Neural cell (in vitro differentiated cells): ENCODE results near the gene SF1. TPM values are rescaled to one million over a fixed set of nuclear protein-coding genes. Genes with fewer than 3 reads are reported as not detected.

ENCODE experiments used
- H2AFZ ChIP-seq: fragments of 200-600, 300-800 bp; sonication (generic), shearing (Covaris generic); 2 replicates; pipeline ENCODE4 v1.6.0; 2014; ENCODE audit warnings: low read depth, mild to moderate bottlenecking, antibody characterized with exemption, low read length, moderate library complexity
- H3F3A ChIP-seq: fragments of 200-600 bp; shearing (Covaris generic); 2 replicates; pipeline ENCODE4 v1.6.1; 2016; ENCODE audit warnings: mild to moderate bottlenecking, moderate library complexity, mixed read lengths, antibody characterized with exemption, low read length; ENCODE audit not compliant: insufficient read depth, poor library complexity, severe bottlenecking
- H3K27ac ChIP-seq: fragments of 200-600, 300-800 bp; sonication (generic), shearing (Covaris generic); 2 replicates; pipeline ENCODE4 v1.5.1; 2014; ENCODE audit warnings: mild to moderate bottlenecking, low read length, moderate library complexity
- H3K27me3 ChIP-seq: fragments of 300-800, 200-600 bp; sonication (generic), shearing (Covaris generic); 2 replicates; pipeline ENCODE4 v1.6.0; 2014; ENCODE audit warnings: mild to moderate bottlenecking, low read depth, low read length, moderate library complexity; ENCODE audit not compliant: insufficient read depth
- H3K36me3 ChIP-seq: fragments of 300-800, 200-600 bp; sonication (generic), shearing (Covaris generic); 2 replicates; pipeline ENCODE4 v1.5.1; 2014; ENCODE audit warnings: mild to moderate bottlenecking, antibody characterized with exemption, low read length, moderate library complexity; ENCODE audit not compliant: insufficient read depth
- H3K4me2 ChIP-seq: fragments of 300-800, 200-600 bp; sonication (generic), shearing (Covaris generic); 2 replicates; pipeline ENCODE4 v1.6.0; 2014; ENCODE audit warnings: mild to moderate bottlenecking, low read length
- H3K4me3 ChIP-seq: fragments of 300-800, 200-600 bp; sonication (generic), shearing (Covaris generic); 2 replicates; pipeline ENCODE4 v1.5.1; 2014; ENCODE audit warnings: mild to moderate bottlenecking, low read length, moderate library complexity
- H3K79me2 ChIP-seq: fragments of 200-600 bp; shearing (Covaris generic); replicated peaks from 2 replicates; pipeline ENCODE4 v1.6.0; 2014; ENCODE audit warnings: mild to moderate bottlenecking, low read length, moderate library complexity; ENCODE audit not compliant: insufficient read depth
- H3K9ac ChIP-seq: fragments of 300-800, 200-600 bp; sonication (generic), shearing (Covaris generic); 2 replicates; pipeline ENCODE4 v1.6.1; 2016; ENCODE audit warnings: mild to moderate bottlenecking, low read length, mixed read lengths
- H3K9me2 ChIP-seq: fragments of 200-600 bp; shearing (Covaris generic); 2 replicates; pipeline ENCODE4 v1.6.1; 2016; ENCODE audit warnings: mild to moderate bottlenecking, low read length, mixed read lengths; ENCODE audit not compliant: insufficient read depth
- H3K9me3 ChIP-seq: fragments of 200-600, 300-800 bp; sonication (generic), shearing (Covaris generic); 2 replicates; pipeline ENCODE4 v1.6.1; 2016; ENCODE audit warnings: mild to moderate bottlenecking, mixed run types, low read length, moderate library complexity, mixed read lengths
- H4K20me1 ChIP-seq: fragments of 200-600 bp; shearing (Covaris generic); 2 replicates; pipeline ENCODE4 v1.6.1; 2016; ENCODE audit warnings: mild to moderate bottlenecking, mixed run types; ENCODE audit not compliant: insufficient read depth
- EP300 ChIP-seq: fragments of 450-650 bp; conservative IDR thresholded peaks from 2 replicates; pipeline ENCODE4 v1.6.1; 2014; ENCODE audit warnings: antibody characterized with exemption, mild to moderate bottlenecking, moderate library complexity; ENCODE audit not compliant: poor library complexity, severe bottlenecking
- EZH2 ChIP-seq: fragments of 200-600, 300-800 bp; shearing (Covaris generic), sonication (generic); IDR thresholded peaks from 2 replicates; pipeline ENCODE4 v1.6.1; 2014; ENCODE audit warnings: antibody characterized with exemption, low read length, borderline replicate concordance, mild to moderate bottlenecking; ENCODE audit not compliant: insufficient read depth, poor library complexity, severe bottlenecking
- MXI1 ChIP-seq: fragments of 450-650 bp; conservative IDR thresholded peaks from 2 replicates; pipeline ENCODE4 v1.6.1; 2014; ENCODE audit warnings: antibody characterized with exemption, mild to moderate bottlenecking; ENCODE audit not compliant: poor library complexity, severe bottlenecking
- POLR2AphosphoS5 ChIP-seq: IDR thresholded peaks from 2 replicates; pipeline ENCODE4 v1.6.1; 2012
- RAD21 ChIP-seq: fragments of 450-650 bp; conservative IDR thresholded peaks from 2 replicates; pipeline ENCODE4 v1.6.1; 2014; ENCODE audit warnings: antibody characterized with exemption, mild to moderate bottlenecking, moderate library complexity
- SMC3 ChIP-seq: fragments of 450-650 bp; conservative IDR thresholded peaks from 2 replicates; pipeline ENCODE4 v1.6.1; 2014; ENCODE audit warnings: antibody characterized with exemption, mild to moderate bottlenecking, moderate library complexity; ENCODE audit not compliant: poor library complexity
- TAF1 ChIP-seq: IDR thresholded peaks from 2 replicates; pipeline ENCODE4 v1.6.1; 2012; ENCODE audit warnings: low read depth
- polyA plus RNA-seq: library from polyadenylated mRNA; depleted of rRNA; stranded (reverse); fragments of >200 nt; gene quantifications from 2 replicates; pipeline ENCODE4 v1.2.3, GENCODE V29; 2014
- TF ChIP-seq, protein P1 (sequence below): fragments of 450-650 bp; IDR thresholded peaks from 2 replicates; pipeline ENCODE4 v1.5.1; 2014; ENCODE audit warnings: antibody characterized with exemption, mild to moderate bottlenecking, moderate library complexity; ENCODE audit not compliant: poor library complexity, severe bottlenecking
- TF ChIP-seq, protein P2 (sequence below): IDR thresholded peaks from 2 replicates; pipeline ENCODE4 v1.6.1; 2012; ENCODE audit warnings: borderline replicate concordance

The SF1 gene
- polyA plus RNA-seq, 1 donor from 2014 or later: 53.2 TPM

DNA sequence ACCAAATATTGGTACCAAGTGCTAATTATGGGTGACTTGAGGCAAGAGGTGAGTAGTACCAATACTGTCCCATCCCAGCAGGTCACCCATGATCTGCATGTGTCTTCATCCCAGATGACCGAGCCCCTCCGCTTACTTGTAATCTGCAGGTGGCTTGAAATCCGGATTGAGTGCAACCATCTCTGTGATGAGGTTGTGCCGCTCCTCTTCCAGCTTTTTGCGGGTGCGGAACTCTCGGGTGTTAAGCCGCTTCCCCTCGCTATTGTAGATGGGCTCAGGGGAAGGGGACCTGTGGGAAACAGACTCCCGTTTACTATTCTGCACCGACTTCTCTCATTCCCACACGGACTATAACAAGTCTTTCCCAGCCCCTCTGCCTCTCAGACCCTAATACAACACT lies 8.2 kb downstream of the SF1 start:
- H4K20me1 ChIP-seq: peaks cover 33% of the 10 kb centered on the region
- no peak overlapping the region for H2AFZ ChIP-seq
- H3K79me2 ChIP-seq: peaks cover 40% of the 10 kb centered on the region
- H3K36me3 ChIP-seq: peaks cover 35% of the 10 kb centered on the region
- no peak overlapping the region for H3K4me2 ChIP-seq
- H3K9me2 ChIP-seq: no peaks in the 10 kb centered on the region
- no peaks in the 10 kb centered on the region for H3K27me3 ChIP-seq
- no peak overlapping the region for H3K27ac ChIP-seq
- H3F3A ChIP-seq: no peaks in the 10 kb centered on the region
- no peak overlapping the region for H3K9ac ChIP-seq
- no peak overlapping the region for H3K4me3 ChIP-seq
- no peak for TF ChIP-seq SMC3
- TF ChIP-seq EZH2: no peak
- no peak for TF ChIP-seq EP300
- TF ChIP-seq, protein P1, sequence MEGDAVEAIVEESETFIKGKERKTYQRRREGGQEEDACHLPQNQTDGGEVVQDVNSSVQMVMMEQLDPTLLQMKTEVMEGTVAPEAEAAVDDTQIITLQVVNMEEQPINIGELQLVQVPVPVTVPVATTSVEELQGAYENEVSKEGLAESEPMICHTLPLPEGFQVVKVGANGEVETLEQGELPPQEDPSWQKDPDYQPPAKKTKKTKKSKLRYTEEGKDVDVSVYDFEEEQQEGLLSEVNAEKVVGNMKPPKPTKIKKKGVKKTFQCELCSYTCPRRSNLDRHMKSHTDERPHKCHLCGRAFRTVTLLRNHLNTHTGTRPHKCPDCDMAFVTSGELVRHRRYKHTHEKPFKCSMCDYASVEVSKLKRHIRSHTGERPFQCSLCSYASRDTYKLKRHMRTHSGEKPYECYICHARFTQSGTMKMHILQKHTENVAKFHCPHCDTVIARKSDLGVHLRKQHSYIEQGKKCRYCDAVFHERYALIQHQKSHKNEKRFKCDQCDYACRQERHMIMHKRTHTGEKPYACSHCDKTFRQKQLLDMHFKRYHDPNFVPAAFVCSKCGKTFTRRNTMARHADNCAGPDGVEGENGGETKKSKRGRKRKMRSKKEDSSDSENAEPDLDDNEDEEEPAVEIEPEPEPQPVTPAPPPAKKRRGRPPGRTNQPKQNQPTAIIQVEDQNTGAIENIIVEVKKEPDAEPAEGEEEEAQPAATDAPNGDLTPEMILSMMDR: no peak
- no peak for TF ChIP-seq RAD21
- no peak for TF ChIP-seq POLR2AphosphoS5
- TF ChIP-seq MXI1: no peak
- no peak for TF ChIP-seq TAF1
- no peaks in the 10 kb centered on the region for H3K9me3 ChIP-seq

DNA sequence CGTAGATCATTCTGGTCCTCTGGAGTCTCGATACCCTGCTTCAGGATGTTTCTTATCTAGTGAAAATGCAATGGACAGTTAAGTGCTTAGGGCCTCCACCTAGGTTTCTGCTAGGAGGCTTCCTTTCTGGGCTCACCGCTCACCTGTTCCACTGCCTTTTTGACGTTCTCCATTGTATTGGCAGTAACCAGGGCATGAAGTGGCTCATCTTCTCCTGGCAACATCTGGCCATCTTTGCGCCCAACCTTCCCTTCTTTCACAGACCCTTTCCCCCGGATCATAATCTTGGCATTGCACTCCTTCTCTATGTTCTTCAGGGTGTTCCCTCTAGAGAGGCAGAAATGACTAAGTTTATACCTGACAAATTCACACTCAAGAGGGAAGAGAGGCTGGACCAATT lies 9.1 kb downstream of the SF1 start:
- Histone ChIP-seq H3K27me3 (no peaks in the 10 kb centered on the region), H3K9ac (no peak overlapping the region), H3K36me3 (peaks cover 35% of the 10 kb centered on the region), H2AFZ (no peak overlapping the region), H3K9me3 (no peaks in the 10 kb centered on the region), H3K4me3 (no peak overlapping the region), H3K4me2 (no peak overlapping the region), H3K9me2 (no peaks in the 10 kb centered on the region), H3K79me2 (peaks cover 32% of the 10 kb centered on the region), H3F3A (no peaks in the 10 kb centered on the region), H3K27ac (no peak overlapping the region), H4K20me1 (peaks cover 29% of the 10 kb centered on the region)
- no peak for TF ChIP-seq POLR2AphosphoS5
- TF ChIP-seq, protein P1: no peak
- TF ChIP-seq SMC3: no peak
- TF ChIP-seq RAD21: no peak
- no peak for TF ChIP-seq TAF1
- TF ChIP-seq, protein P2, sequence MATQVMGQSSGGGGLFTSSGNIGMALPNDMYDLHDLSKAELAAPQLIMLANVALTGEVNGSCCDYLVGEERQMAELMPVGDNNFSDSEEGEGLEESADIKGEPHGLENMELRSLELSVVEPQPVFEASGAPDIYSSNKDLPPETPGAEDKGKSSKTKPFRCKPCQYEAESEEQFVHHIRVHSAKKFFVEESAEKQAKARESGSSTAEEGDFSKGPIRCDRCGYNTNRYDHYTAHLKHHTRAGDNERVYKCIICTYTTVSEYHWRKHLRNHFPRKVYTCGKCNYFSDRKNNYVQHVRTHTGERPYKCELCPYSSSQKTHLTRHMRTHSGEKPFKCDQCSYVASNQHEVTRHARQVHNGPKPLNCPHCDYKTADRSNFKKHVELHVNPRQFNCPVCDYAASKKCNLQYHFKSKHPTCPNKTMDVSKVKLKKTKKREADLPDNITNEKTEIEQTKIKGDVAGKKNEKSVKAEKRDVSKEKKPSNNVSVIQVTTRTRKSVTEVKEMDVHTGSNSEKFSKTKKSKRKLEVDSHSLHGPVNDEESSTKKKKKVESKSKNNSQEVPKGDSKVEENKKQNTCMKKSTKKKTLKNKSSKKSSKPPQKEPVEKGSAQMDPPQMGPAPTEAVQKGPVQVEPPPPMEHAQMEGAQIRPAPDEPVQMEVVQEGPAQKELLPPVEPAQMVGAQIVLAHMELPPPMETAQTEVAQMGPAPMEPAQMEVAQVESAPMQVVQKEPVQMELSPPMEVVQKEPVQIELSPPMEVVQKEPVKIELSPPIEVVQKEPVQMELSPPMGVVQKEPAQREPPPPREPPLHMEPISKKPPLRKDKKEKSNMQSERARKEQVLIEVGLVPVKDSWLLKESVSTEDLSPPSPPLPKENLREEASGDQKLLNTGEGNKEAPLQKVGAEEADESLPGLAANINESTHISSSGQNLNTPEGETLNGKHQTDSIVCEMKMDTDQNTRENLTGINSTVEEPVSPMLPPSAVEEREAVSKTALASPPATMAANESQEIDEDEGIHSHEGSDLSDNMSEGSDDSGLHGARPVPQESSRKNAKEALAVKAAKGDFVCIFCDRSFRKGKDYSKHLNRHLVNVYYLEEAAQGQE: no peak
- TF ChIP-seq EP300: no peak
